Activated CD8-positive, alpha-beta memory T cell treated with anti-CD3 and anti-CD28 coated beads for 1 hour (primary cell): ENCODE measurements around the gene KIAA1614.

Source experiments
- DNase-seq, 2 donors: peaks; one replicate each; pipeline ENCODE4 v3.0.0-alpha.2; 2020; ENCODE audit warnings: low read depth in 1 of 2; ENCODE audit errors: extremely low read depth in 1 of 2

The KIAA1614 gene

DNA sequence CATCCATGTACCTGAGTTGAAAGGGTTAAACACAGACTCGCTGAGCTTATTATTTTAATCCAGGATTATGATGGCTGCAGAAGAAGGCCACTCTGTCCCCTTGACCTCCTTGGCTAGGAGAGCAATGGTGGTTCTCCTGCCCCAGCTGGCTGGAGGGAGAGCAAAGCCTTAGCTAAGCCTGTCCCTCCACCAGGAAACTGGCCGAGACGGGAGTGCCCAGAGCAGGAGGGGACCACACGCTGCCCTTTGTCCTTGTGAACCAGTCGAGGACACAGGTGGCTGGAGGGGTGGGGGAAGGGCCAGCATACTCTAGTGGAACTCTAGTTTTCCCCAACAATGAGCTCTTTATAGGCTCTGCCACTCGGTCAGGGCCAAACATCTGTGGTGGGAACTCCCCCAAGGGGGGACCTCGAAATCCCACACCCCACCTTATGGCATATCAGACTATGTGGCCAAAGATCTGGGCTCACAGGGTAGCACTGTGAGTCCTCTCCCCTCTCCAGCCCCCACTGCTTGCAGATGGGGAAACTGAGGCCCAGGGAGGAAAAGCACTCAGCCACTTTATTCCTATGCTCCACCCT is 12.9 kb downstream of the KIAA1614 start:
- DNase-seq, result no peak

DNA sequence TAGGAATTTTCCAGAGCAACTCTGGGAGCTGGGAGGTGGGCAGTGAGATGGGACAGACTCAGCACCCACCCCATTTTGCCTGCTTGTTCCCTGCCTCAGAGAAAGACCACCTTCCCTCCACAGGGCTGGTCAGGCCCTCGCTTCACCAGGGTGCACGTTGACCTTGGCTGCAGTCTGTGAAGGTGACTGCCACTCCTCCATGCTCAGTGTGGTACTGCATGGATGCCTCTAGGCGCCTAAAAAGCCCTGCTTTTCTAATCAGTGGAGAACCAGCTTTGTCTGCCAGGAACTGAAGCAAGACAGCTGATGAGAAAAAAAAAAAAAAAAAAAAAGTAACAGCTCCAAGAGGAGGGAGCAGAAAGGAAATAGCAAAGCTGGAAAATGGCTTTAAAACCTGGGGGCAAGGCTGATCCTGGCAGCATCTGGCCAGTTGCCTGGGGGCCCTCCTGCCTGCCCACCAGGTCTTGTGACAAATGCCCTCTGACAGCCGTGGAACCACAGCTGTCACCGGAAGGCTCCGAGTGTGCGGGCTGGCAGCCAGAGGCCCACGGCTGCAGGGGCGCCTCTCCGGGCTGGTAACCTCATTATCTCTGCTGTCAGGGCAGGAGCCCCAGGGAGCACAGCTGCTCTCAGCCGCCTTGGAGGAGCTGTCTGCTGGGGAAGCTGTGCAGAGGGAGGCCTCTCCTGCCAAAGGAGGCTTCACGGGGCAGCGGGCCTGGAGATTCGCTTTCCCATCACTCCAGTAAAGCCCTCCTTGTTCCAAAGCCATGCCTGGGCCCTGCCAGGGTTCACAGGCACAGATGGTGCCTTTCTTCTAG is 13.7 kb downstream of the KIAA1614 start:
- DNase-seq, result no peak

- DNase-seq, result no peak
Observed at GRCh38 chr1:180927348-180927747, 14.7 kb downstream of the KIAA1614 start.

- DNase-seq, result no peak
Observed at GRCh38 chr1:180927841-180928240, 15.1 kb downstream of the KIAA1614 start.

DNA sequence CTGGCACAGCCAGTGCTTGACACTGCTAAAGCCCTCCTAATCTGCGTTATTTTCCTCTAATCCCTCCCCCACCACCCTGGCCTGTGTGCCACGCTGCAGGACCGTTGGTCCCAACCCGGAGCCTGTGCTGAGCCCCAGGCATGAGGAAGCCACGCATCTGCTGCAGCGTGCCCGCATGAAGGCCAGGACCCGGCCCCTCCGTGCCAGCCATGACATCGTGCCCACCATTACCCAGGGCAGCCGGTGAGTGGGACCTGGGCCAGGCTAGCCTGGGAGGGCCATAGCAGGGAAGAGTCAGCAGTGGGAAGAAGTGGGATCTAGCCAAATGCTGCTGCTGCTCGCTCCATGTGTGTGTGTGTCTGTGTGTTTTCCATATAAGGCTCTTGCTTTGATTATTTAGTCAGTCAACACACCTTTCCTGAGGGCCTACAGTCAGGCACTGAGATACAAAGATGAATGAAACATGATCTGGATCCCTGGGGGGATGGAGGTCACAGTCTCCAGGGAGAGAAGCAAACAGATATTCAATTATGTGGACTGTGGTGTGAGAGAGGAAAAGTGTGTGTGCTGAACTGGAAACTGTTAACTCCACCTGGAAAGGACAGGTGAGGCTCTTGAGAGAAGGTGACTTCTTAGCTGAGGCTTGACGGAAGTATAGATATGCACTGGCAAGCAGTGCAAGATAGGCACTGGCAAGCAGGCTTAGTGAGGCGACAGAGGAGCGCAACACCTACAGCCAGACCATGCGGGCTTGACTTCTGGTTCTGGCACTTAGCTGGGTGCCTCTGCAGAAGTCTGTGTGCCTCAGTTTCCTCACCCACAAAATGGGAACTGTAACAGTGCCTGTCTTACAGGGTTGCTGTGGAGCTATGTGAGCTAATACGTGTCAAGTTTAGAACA is 15.9 kb downstream of the KIAA1614 start:
- DNase-seq, result no peak

GRCh38 chr1:180929389-180929788 is 16.7 kb downstream of the KIAA1614 start:
- no peak for DNase-seq

DNA sequence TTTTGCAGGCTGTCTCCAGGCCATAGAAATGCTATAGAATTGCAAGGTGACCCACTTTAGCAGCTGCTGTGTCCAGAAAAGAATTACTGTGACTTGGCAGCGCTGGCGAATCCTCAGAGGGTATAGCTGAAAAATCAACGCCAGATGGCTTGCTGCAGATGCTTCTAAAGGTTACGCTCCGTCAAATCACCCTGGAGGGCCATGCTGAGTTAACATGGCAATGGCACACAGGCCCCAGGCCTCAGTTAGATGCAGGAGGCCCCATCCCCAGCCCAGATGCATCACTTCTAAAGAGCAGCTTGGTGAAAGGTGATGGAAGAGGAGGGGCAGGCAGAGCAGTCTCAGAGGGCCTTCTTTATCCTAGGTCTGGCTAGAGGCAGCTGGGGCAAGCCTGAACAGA is 18.0 kb downstream of the KIAA1614 start:
- no peak for DNase-seq

GRCh38 chr1:180931529-180931928 is 18.8 kb downstream of the KIAA1614 start:
- no peak for DNase-seq

DNA sequence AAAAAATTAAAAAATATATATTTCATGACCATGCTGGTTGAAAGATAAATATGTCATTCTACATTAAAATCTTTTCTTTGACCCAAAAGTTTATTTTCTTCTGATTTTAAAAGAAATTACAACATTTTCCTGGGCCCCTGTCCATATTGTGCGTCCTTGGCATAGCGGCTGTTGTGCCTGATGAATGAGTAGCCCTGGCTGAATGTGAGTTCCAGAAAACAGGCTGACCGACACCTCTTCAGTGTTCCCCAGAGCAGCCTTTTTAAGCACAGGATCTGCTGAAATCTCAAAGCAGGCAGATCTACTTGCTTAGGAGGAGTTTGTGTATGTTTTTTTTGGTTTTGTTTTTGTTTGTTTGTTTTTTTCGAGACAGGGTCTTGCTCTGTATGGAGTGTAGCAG is 19.7 kb downstream of the KIAA1614 start:
- no peak for DNase-seq

DNA sequence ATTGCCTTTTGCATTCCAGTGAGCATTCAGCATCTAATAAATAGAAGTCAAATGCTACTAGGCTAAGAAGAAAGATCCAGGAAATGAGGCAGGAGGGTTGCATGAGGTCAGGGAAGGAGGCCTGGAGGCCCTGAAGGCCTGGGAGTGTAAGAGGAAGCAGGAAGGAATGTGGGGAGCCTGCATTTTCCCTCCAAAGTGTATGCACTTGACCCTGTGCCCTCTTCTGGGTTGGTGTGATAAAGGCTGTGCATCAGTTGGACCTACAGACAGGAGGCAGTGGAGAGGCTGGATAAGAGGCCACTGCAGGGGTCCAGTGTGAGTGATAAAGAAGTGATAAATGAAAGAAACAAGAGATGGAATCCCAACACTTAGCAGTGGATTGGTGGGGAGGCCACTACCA is 20.4 kb downstream of the KIAA1614 start:
- no peak for DNase-seq

DNA sequence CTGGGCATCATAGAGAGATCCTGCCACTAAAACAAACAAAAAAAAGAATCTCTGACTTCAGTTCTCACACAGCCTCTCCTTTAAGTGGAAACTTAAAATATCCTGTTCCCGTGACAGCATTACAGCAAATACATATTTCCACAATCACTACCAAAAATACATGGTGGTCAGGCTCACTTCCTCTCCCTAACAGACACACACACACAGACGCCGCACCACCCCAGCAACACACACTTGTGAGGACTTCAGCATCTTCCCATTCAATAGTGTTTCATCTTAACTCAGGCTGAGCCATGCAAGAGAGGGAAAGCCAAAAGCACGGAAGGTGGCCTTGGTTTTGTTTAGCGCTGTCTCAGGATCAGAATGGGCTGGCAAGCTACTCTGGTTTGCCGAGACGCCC is 21.9 kb downstream of the KIAA1614 start:
- DNase-seq, result no peak

DNA sequence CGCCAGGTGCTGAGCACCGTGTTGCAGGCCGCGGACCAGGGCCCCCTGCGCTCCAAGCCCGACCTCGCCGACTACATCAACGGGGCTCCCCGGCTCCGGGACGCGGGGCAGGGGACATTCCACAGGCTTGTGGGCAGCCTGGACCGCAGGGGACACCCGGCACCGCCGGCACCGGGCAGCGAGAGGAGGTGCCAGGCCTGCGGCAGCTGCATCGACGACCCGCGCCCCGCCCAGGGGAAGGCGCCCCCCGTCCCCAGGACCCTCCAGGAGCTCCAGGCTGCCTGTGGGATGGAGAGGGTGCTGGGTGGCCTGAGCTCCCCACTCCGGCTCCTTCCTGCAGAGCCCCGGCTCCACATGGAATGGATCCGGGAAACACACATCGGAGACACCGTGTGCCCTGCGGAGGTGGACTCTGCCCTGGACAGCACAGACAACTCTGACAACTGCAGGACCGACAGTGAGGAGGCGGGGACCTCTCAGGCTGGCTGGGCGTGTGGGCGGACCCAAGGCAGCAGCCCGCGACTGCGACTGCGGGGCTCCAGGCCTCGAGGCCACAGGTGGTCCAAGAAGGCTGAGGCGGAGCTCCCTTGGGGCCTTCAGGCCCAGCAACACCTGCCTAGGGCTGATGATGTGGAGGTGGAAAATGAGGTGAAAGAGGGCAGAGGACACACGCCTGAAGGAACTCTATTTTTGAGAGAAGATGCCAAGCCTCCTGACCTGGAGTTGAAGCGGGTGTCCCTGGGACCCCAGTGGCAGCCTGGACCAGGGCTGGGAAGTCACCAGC is 22.8 kb downstream of the KIAA1614 start:
- no peak for DNase-seq

GRCh38 chr1:180936110-180937011 is 23.7 kb downstream of the KIAA1614 start:
- DNase-seq, result no peak

DNA sequence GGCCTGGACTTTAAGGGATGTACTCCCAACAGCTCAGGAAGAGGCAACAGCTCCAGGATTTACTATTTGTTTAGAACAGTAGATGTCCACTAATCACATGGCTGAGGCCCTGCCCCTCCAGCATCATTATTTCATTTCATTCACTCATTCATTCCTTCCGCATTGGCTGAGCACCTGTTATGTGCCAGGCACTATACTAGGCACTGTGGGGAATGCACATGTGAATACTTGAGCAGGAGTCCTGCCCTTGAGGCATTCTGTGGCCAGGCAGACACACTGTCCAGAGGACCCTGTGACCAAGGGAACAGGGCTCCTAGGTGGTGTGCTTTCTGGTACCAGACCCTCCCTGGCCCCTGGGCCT is 24.3 kb downstream of the KIAA1614 start:
- no peak for DNase-seq

DNA sequence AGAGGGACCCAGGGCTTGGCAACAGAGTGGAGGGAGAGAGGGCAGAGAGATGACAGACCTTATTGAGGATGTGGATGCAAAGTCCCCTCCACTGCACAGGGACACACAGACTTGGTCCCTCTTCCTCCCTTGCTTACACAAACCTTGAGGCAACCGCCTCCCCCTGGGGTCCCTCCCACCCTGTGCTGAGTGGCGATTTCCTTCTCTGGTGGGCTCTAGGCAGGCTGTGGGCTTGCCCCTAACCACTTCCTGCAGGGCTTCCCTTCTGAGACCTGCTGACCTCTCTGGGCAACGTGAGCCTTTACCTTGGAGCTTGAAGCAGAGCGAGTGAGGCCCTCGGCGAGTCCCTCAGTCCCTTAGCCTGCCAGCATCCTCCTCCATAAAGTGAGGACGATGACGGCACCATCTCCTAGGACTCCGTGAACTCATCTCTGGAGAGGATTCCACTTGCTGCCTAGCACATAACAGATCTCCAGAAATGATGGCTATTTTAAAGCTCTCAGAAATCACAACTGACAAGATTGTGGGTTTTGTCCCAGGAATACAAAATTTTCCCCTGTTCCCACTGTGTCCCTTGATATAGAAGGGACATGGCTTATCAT is 25.0 kb downstream of the KIAA1614 start:
- DNase-seq, result no peak

GRCh38 chr1:180939073-180939710 is 26.5 kb downstream of the KIAA1614 start:
- no peak for DNase-seq

- no peak for DNase-seq
Observed at GRCh38 chr1:180939711-180940103, 27.0 kb downstream of the KIAA1614 start.

- no peak for DNase-seq
Observed at GRCh38 chr1:180940445-180940844, 27.7 kb downstream of the KIAA1614 start.
